Caki2 (cell line): ENCODE measurements around the gene CTAGE1. TPM values are rescaled to one million over a fixed set of nuclear protein-coding genes. Genes with fewer than 3 reads are reported as not detected.
"Not testable (repeated sequence)": the region's sequence is repeated elsewhere in the genome, so short reads cannot be mapped to it uniquely, and the experiment has no call there.

Experiments used
- DNase-seq: peaks from one replicate; pipeline ENCODE4 v3.0.0-alpha.2; 2015; ENCODE audit warnings: low read depth
- in situ Hi-C: cut with HindIII; loops from 2 replicates; pipeline ENCODE4 v1.10.0; 2016; ENCODE audit warnings: low sequenced_read_pairs, low pct_unique_long_range_greater_than_20kb, mixed read lengths
- total RNA-seq: library from RNA; depleted of rRNA; stranded (reverse); fragments of >200 nt; shearing (Covaris generic); gene quantifications from 2 replicates; pipeline ENCODE4 v1.2.3, GENCODE V29; 2014; ENCODE audit warnings: low replicate concordance

Gene CTAGE1
- total RNA-seq, 1 experiment from 2014 or later: not detected

DNA sequence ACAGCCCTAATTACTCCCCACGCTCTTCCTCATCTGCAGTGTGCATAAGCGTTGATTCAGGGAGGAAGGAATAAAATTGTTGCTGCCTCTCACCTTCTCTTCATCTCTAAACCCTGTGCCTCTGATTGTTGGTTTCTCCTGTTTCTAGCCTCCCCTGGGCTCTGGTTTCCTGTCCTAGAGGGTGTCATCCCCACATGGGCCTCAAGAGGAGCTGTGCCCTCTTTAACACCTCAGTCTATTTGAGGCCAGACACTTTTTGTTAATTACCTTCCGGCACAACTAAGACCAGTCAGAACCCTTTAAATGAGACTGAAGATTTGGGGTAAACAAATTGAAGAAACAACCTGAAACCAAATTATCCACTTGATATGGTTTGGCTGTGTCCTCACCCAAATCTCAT lies 9.7 kb downstream of the CTAGE1 start:
- no peak for DNase-seq
- in situ Hi-C loops: no loop called here

- no peak for DNase-seq
- in situ Hi-C loops: no loop called here
Measured at GRCh38 chr18:22405142-22405541, 12.6 kb downstream of the CTAGE1 start.

DNA sequence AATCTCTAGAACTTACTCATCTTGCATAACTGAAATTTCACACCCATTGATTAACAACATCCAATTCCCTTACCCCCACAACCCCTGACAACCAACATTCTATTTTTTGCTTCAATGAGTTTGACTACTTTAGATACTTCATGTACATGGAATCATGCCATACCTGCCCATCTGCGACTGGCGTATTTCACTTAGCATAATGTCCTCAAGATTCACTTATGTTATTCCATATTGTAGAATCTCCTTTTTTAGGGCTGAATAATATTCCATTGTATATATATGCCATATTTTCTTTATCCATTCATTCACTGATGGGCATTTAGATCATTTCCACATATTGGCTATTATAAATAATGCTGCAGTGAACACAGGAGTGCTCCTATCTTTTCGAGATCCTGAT lies 13.8 kb downstream of the CTAGE1 start:
- no peak for DNase-seq
- in situ Hi-C loops: no loop called here

GRCh38 chr18:22399949-22400348 lies 17.8 kb downstream of the CTAGE1 start:
- no peak for DNase-seq
- in situ Hi-C loops: no loop called here

GRCh38 chr18:22398464-22398863 lies 19.3 kb downstream of the CTAGE1 start:
- no peak for DNase-seq
- in situ Hi-C loops: no loop called here

DNA sequence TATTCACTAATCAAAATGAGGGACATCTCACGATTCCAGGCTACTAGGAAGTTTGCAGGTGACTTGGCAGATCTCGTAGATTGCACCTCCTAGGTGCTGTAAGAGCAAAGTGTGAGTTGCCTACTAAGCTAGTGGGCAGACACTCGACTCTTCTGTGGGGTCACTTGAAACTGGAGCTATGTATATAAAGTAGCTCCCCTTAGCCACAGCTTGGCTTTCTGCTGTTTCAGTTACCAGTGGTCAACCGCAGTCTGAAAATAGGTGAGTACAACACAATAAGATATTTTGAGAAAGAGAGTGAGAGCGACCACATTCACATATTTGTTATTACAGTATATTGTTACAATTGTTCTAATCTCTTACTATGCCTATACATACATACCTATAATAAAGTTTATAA lies 23.3 kb downstream of the CTAGE1 start:
- no peak for DNase-seq
- in situ Hi-C loops: no loop called here

- DNase-seq, in situ Hi-C loops: not testable (repeated sequence)
Measured at GRCh38 chr18:22393164-22393563, 24.6 kb downstream of the CTAGE1 start.

- in situ Hi-C loops: no loop called here
- peak; percentile 74 for DNase-seq
Measured at GRCh38 chr18:22391407-22392345, 26.0 kb downstream of the CTAGE1 start.

- in situ Hi-C loops: no loop called here
- no peak for DNase-seq
Measured at GRCh38 chr18:22387787-22388186, 29.9 kb downstream of the CTAGE1 start.

DNA sequence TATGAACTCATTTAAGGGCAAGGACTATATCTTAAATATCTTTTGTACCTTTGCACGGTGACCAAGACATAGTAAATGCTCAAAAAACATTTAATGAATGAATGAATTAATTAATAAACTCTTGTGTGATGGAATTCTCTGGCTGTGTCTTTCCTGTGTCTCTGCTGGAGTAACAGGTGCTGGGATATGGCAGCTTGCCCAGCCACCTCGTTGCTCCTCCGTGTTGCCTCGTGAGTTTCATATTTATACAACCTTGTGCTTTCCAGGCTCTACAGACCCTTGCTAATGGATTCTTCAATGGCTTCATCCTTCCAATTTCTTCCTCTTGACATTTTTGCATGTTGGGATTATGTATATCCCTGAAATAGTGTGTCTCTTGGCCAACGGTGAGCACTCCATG lies 30.4 kb downstream of the CTAGE1 start:
- in situ Hi-C loops: no loop called here
- DNase-seq: no peak

- in situ Hi-C loops: no loop called here
- DNase-seq: no peak
Measured at GRCh38 chr18:22385718-22386117, 32.0 kb downstream of the CTAGE1 start.

GRCh38 chr18:22378672-22379282 lies 38.9 kb downstream of the CTAGE1 start:
- in situ Hi-C loops: no loop called here
- peak; percentile 20 for DNase-seq

GRCh38 chr18:22377769-22378168 lies 39.9 kb downstream of the CTAGE1 start:
- DNase-seq: no peak
- in situ Hi-C loops: no loop called here

DNA sequence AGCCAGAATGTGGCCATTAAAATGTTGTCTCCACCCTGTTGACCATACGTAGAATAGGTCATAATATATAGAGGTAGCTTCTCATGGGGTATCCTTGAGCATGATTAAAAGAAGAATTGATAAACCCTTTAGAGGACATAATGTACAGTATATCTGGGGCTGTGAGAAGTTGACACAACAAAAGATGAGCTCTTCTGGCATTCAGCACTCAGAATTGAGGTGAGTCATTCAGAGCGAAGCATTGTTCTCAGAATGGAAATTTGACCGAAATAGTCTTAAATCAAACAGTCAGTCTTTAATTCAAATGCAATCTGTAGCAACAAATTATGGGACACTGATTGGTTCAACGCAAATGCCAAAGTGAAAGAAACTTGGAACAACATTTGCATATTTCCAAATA lies 47.3 kb downstream of the CTAGE1 start:
- no peak for DNase-seq
- in situ Hi-C loops: no loop called here

DNA sequence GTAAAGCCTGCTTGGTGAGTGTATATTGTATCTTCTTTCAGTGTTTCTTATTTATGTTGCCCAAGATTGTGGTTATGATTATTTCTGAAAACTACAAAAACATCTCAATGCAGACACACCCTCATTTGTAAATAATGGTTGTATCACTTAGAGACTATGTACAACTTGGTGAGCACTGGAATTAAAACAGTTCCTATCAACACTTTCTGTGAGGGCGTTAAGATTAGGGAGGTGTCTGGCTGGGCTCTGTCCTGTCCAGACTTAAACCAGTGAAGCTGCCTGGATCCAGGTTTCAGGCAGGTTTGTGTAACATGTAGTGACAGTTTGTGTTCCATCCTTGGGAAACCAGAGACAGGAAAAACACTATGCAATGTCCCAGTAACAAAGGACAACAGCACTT lies 49.7 kb downstream of the CTAGE1 start:
- in situ Hi-C loops: no loop called here
- no peak for DNase-seq

DNA sequence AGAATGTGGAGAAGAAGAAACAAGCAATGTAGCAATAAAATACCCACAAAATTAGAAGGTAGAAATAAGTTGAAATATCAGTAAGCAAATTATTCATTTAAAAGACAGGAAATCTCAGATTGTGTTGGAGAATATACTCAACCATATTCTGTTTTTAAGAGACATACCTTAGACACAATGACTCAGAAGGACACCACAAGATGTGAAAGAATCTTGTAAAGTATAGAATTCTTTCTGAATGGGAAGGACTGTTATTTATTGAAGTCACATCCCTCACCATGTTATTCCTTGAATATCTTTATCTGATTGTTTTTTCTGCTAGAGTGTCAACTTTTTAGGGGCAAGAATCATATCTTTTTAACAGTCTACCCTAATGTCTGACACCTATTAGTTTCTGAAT lies 50.4 kb downstream of the CTAGE1 start:
- in situ Hi-C loops: no loop called here

GRCh38 chr18:22363867-22364463 lies 53.8 kb downstream of the CTAGE1 start:
- no peak for DNase-seq
- in situ Hi-C loops: no loop called here

More for the DNA sequence above, 50.4 kb downstream of the CTAGE1 start:
- no peak for DNase-seq
